Vagina (tissue), 2 donors: ENCODE measurements around the gene SHANK1.

Source experiments
- CTCF ChIP-seq, 3 experiments: fragments of 450-650 bp in 2 of 3; fragments of 200-600 bp in 1 of 3; sonication (generic) in 1 of 3; IDR thresholded peaks; one replicate each; pipeline ENCODE4 v1.5.1; 2017 to 2019; ENCODE audit warnings: antibody characterized with exemption in 3 of 3, mild to moderate bottlenecking in 2 of 3, moderate library complexity in 2 of 3
- POLR2A ChIP-seq, 2 donors: fragments of 450-650 bp; IDR thresholded peaks; one replicate each; pipeline ENCODE4 v1.6.1; 2017; ENCODE audit warnings: antibody characterized with exemption in 2 of 2, mild to moderate bottlenecking in 2 of 2, moderate library complexity in 2 of 2
- POLR2AphosphoS5 ChIP-seq, 2 donors: sonication (generic); formaldehyde crosslinking; IDR thresholded peaks; one replicate each; pipeline ENCODE4 v1.9.0; 2017; ENCODE audit warnings: antibody characterized with exemption in 2 of 2, mild to moderate bottlenecking in 2 of 2, low read depth in 1 of 2; ENCODE audit not compliant: insufficient read depth in 1 of 2

- no peak for TF ChIP-seq CTCF (IDR thresholded peaks at IDR 0.05)
- TF ChIP-seq POLR2AphosphoS5 (IDR thresholded peaks at IDR 0.05; ENCODE audit: insufficient read depth in 1 of 2, low read depth in 1 of 2) = no peak
- TF ChIP-seq POLR2A (IDR thresholded peaks at IDR 0.05) = no peak
Observed at GRCh38 chr19:50713556-50714236, 5.9 kb downstream of the SHANK1 start.
